KMS-11 (cell line): ENCODE data around the gene TPSG1.

Source experiments
- H2AFZ ChIP-seq: fragments of 200-600 bp; sonication (generic); 2 replicates; pipeline ENCODE4 v1.6.1; 2016; ENCODE audit warnings: antibody characterized with exemption, mixed run types, low read depth
- H3K27ac ChIP-seq: fragments of 200-600 bp; sonication (generic); 2 replicates; pipeline ENCODE4 v1.6.1; 2016; ENCODE audit warnings: mild to moderate bottlenecking, mixed run types
- H3K27me3 ChIP-seq: fragments of 200-600 bp; sonication (generic); 2 replicates; pipeline ENCODE4 v1.6.1; 2017; ENCODE audit warnings: mild to moderate bottlenecking, low read depth, mixed run types, moderate library complexity; ENCODE audit not compliant: insufficient read depth
- H3K36me3 ChIP-seq: fragments of 200-600 bp; sonication (generic); 2 replicates; pipeline ENCODE4 v1.6.1; 2017; ENCODE audit warnings: mild to moderate bottlenecking, mixed run types; ENCODE audit not compliant: insufficient read depth
- H3K4me1 ChIP-seq: fragments of 200-600 bp; sonication (generic); 2 replicates; pipeline ENCODE4 v1.6.1; 2016; ENCODE audit warnings: mild to moderate bottlenecking, low read depth, mixed run types; ENCODE audit not compliant: poor library complexity, severe bottlenecking
- H3K4me2 ChIP-seq: fragments of 200-600 bp; sonication (generic); 2 replicates; pipeline ENCODE4 v1.7.0; 2016; ENCODE audit warnings: mild to moderate bottlenecking, mixed run types
- H3K4me3 ChIP-seq: fragments of 200-600 bp; sonication (generic); IDR thresholded peaks from 2 replicates; pipeline ENCODE4 v1.6.1; 2017; ENCODE audit warnings: low read depth, low read length, mixed read lengths; ENCODE audit not compliant: insufficient read depth
- H3K79me2 ChIP-seq: fragments of 200-600 bp; sonication (generic); 2 replicates; pipeline ENCODE4 v1.6.1; 2016; ENCODE audit warnings: low read depth, mixed run types; ENCODE audit not compliant: insufficient read depth
- H3K9ac ChIP-seq: fragments of 200-600 bp; sonication (generic); 2 replicates; pipeline ENCODE4 v1.6.1; 2016; ENCODE audit warnings: mild to moderate bottlenecking, mixed run types
- H4K20me1 ChIP-seq: fragments of 200-600 bp; sonication (generic); 2 replicates; pipeline ENCODE4 v1.6.1; 2016; ENCODE audit warnings: mild to moderate bottlenecking, mixed run types; ENCODE audit not compliant: insufficient read depth
- CTCF ChIP-seq: fragments of 200-600 bp; sonication (generic); conservative IDR thresholded peaks from 2 replicates; pipeline ENCODE4 v1.6.1; 2017; ENCODE audit warnings: low read depth, mild to moderate bottlenecking, antibody characterized with exemption, low read length, moderate library complexity, mixed read lengths

Gene TPSG1

GRCh38 chr16:1172651-1173050 is 52.4 kb downstream of the TPSG1 start:
- no peak for TF ChIP-seq CTCF
- H3K27ac ChIP-seq, result no peak overlapping the region
- H3K27me3 ChIP-seq, result peaks cover 95% of the 10 kb centered on the region
- H3K36me3 ChIP-seq, result no peaks in the 10 kb centered on the region
- no peak overlapping the region for H3K4me3 ChIP-seq
- H4K20me1 ChIP-seq, result no peaks in the 10 kb centered on the region
- no peaks in the 10 kb centered on the region for H3K4me1 ChIP-seq
- H3K9ac ChIP-seq, result no peak overlapping the region
- no peak overlapping the region for H2AFZ ChIP-seq
- H3K79me2 ChIP-seq, result no peaks in the 10 kb centered on the region
- H3K4me2 ChIP-seq, result no peak overlapping the region

- Histone ChIP-seq H3K27me3 (peaks cover 95% of the 10 kb centered on the region), H3K4me2 (no peak overlapping the region), H3K79me2 (no peaks in the 10 kb centered on the region), H4K20me1 (no peaks in the 10 kb centered on the region), H3K27ac (no peak overlapping the region), H3K36me3 (no peaks in the 10 kb centered on the region), H3K4me1 (no peaks in the 10 kb centered on the region), H3K4me3 (no peak overlapping the region), H2AFZ (no peak overlapping the region), H3K9ac (no peak overlapping the region)
- no peak for TF ChIP-seq CTCF
Measured at GRCh38 chr16:1171854-1172428, 53.1 kb downstream of the TPSG1 start.
